ENCODE data around the gene ANO6.
A peak's percentile ranks its signal among the peaks of the same experiment; 100 is the strongest.
"Not testable (repeated sequence)": the region's sequence is repeated elsewhere in the genome, so short reads cannot be mapped to it uniquely, and the experiment has no call there.

ANO6 gene

GRCh38 chr12:45215419-45216229 lies at the start of gene ANO6:
ANO6 (plus strand) TSS chr12:45216095; CDS start chr12:45216322, 227 bp downstream.
- peak; percentile 91 for DNase-seq

- DNase-seq, result no peak
Measured at GRCh38 chr12:45168976-45169375, 46.9 kb upstream of the ANO6 start.

GRCh38 chr12:45170456-45171042 lies 45.3 kb upstream of the ANO6 start:
- DNase-seq, result peak; percentile 91

- not testable (repeated sequence) for DNase-seq
Measured at GRCh38 chr12:45173293-45173692, 42.6 kb upstream of the ANO6 start.

GRCh38 chr12:45174595-45174994 lies 41.3 kb upstream of the ANO6 start:
- no peak for DNase-seq

GRCh38 chr12:45178771-45179170 lies 37.1 kb upstream of the ANO6 start:
- DNase-seq, result no peak

GRCh38 chr12:45182511-45182910 lies 33.4 kb upstream of the ANO6 start:
- no peak for DNase-seq

GRCh38 chr12:45183246-45183645 lies 32.6 kb upstream of the ANO6 start:
- no peak for DNase-seq

GRCh38 chr12:45184147-45184963 lies 31.5 kb upstream of the ANO6 start:
- DNase-seq, result no peak

- DNase-seq, result no peak
Measured at GRCh38 chr12:45186762-45187161, 29.1 kb upstream of the ANO6 start.

- DNase-seq, result no peak
Measured at GRCh38 chr12:45189766-45190403, 26.0 kb upstream of the ANO6 start.

GRCh38 chr12:45191239-45191638 lies 24.7 kb upstream of the ANO6 start:
- no peak for DNase-seq

GRCh38 chr12:45192707-45193106 lies 23.2 kb upstream of the ANO6 start:
- DNase-seq, result no peak

- DNase-seq, result no peak
Measured at GRCh38 chr12:45200491-45201043, 15.3 kb upstream of the ANO6 start.

- no peak for DNase-seq
Measured at GRCh38 chr12:45203767-45204166, 12.1 kb upstream of the ANO6 start.

- no peak for DNase-seq
Measured at GRCh38 chr12:45204757-45205156, 11.1 kb upstream of the ANO6 start.

GRCh38 chr12:45205165-45205825 lies 10.6 kb upstream of the ANO6 start:
- DNase-seq, result no peak

GRCh38 chr12:45208604-45209487 lies 7.0 kb upstream of the ANO6 start:
- no peak for DNase-seq

GRCh38 chr12:45209784-45210183 lies 6.1 kb upstream of the ANO6 start:
- DNase-seq, result no peak

GRCh38 chr12:45212064-45212463 lies 3.8 kb upstream of the ANO6 start:
- no peak for DNase-seq

GRCh38 chr12:45213107-45213506 lies 2.8 kb upstream of the ANO6 start:
- DNase-seq, result no peak

Data from activated CD8-positive, alpha-beta memory T cell treated with anti-CD3 and anti-CD28 coated beads for 24 hours (primary cell).